ENCODE results near the gene RGSL1. TPM values are rescaled to one million over a fixed set of nuclear protein-coding genes. Genes with fewer than 3 reads are reported as not detected.

RGSL1 gene
- total RNA-seq, 1 donor from 2014 or later = not detected

- Mint-ChIP-seq H3K27me3 (ENCODE audit: unreplicated experiment) (peaks cover 2% of the 10 kb centered on the region), H3K36me3 (ENCODE audit: unreplicated experiment) (no peaks in the 10 kb centered on the region), H3K4me1 (ENCODE audit: low read depth, unreplicated experiment) (no peaks in the 10 kb centered on the region), H3K4me3 (ENCODE audit: unreplicated experiment) (no peak overlapping the region), H3K9me3 (ENCODE audit: unreplicated experiment) (no peaks in the 10 kb centered on the region), H3K27ac (ENCODE audit: unreplicated experiment) (no peak overlapping the region)
- TF ChIP-seq CTCF (IDR thresholded peaks at IDR 0.05; ENCODE audit: partially characterized antibody, unreplicated experiment) = no peak
- DNase-seq = no peak
Observed at GRCh38 chr1:182560392-182560984, 110.5 kb downstream of the RGSL1 start.

- no peak for TF ChIP-seq CTCF (IDR thresholded peaks at IDR 0.05; ENCODE audit: partially characterized antibody, unreplicated experiment)
- peaks cover 2% of the 10 kb centered on the region for H3K27me3 Mint-ChIP-seq (ENCODE audit: unreplicated experiment)
Observed at GRCh38 chr1:182561456-182561855, 111.5 kb downstream of the RGSL1 start.

GRCh38 chr1:182563095-182563494 lies 113.1 kb downstream of the RGSL1 start:
- Mint-ChIP-seq H3K4me1 (ENCODE audit: low read depth, unreplicated experiment) (no peaks in the 10 kb centered on the region), H3K9me3 (ENCODE audit: unreplicated experiment) (no peaks in the 10 kb centered on the region), H3K27ac (ENCODE audit: unreplicated experiment) (no peak overlapping the region), H3K4me3 (ENCODE audit: unreplicated experiment) (no peak overlapping the region), H3K36me3 (ENCODE audit: unreplicated experiment) (no peaks in the 10 kb centered on the region), H3K27me3 (ENCODE audit: unreplicated experiment) (peaks cover 2% of the 10 kb centered on the region)
- no peak for DNase-seq
- TF ChIP-seq CTCF (IDR thresholded peaks at IDR 0.05; ENCODE audit: partially characterized antibody, unreplicated experiment) = no peak

More at GRCh38 chr1:182561456-182561855, 111.5 kb downstream of the RGSL1 start:
- no peak for DNase-seq
- no peaks in the 10 kb centered on the region for H3K4me1 Mint-ChIP-seq (ENCODE audit: low read depth, unreplicated experiment)
- no peaks in the 10 kb centered on the region for H3K36me3 Mint-ChIP-seq (ENCODE audit: unreplicated experiment)
- H3K9me3 Mint-ChIP-seq (ENCODE audit: unreplicated experiment) = no peaks in the 10 kb centered on the region
- no peak overlapping the region for H3K4me3 Mint-ChIP-seq (ENCODE audit: unreplicated experiment)
- no peak overlapping the region for H3K27ac Mint-ChIP-seq (ENCODE audit: unreplicated experiment)

- Mint-ChIP-seq H3K9me3 (ENCODE audit: unreplicated experiment) (no peaks in the 10 kb centered on the region), H3K27ac (ENCODE audit: unreplicated experiment) (no peak overlapping the region), H3K4me3 (ENCODE audit: unreplicated experiment) (no peak overlapping the region), H3K36me3 (ENCODE audit: unreplicated experiment) (no peaks in the 10 kb centered on the region), H3K4me1 (ENCODE audit: low read depth, unreplicated experiment) (no peaks in the 10 kb centered on the region), H3K27me3 (ENCODE audit: unreplicated experiment) (peaks cover 2% of the 10 kb centered on the region)
- DNase-seq = no peak
- TF ChIP-seq CTCF (IDR thresholded peaks at IDR 0.05; ENCODE audit: partially characterized antibody, unreplicated experiment) = no peak
Observed at GRCh38 chr1:182564406-182565004, 114.6 kb downstream of the RGSL1 start.

GRCh38 chr1:182565537-182565936 lies 115.6 kb downstream of the RGSL1 start:
- TF ChIP-seq CTCF (IDR thresholded peaks at IDR 0.05; ENCODE audit: partially characterized antibody, unreplicated experiment) = no peak
- no peak overlapping the region for H3K4me3 Mint-ChIP-seq (ENCODE audit: unreplicated experiment)
- peaks cover 2% of the 10 kb centered on the region for H3K27me3 Mint-ChIP-seq (ENCODE audit: unreplicated experiment)
- no peaks in the 10 kb centered on the region for H3K36me3 Mint-ChIP-seq (ENCODE audit: unreplicated experiment)
- no peak overlapping the region for H3K27ac Mint-ChIP-seq (ENCODE audit: unreplicated experiment)
- no peaks in the 10 kb centered on the region for H3K4me1 Mint-ChIP-seq (ENCODE audit: low read depth, unreplicated experiment)
- DNase-seq = no peak
- H3K9me3 Mint-ChIP-seq (ENCODE audit: unreplicated experiment) = no peaks in the 10 kb centered on the region
